GM23338 (cell line): Measurements from ENCODE around the gene IFNB1.

Experiments
- CREB1 ChIP-seq: fragments of 250-450 bp; sonication (Bioruptor Pico); IDR thresholded peaks from 2 replicates; pipeline ENCODE4 v1.5.0; 2020; ENCODE audit warnings: low read depth, mild to moderate bottlenecking, moderate library complexity
- EZH2 ChIP-seq: fragments of 200-600 bp; sonication (generic); IDR thresholded peaks from one replicate; pipeline ENCODE4 v1.8.0; 2017; ENCODE audit warnings: antibody characterized with exemption, mild to moderate bottlenecking, low read depth; ENCODE audit not compliant: unreplicated experiment
- EZH2phosphoT487 ChIP-seq: fragments of 200-600 bp; sonication (generic); IDR thresholded peaks from one replicate; pipeline ENCODE4 v1.8.1; 2018; ENCODE audit warnings: antibody characterized with exemption; ENCODE audit not compliant: unreplicated experiment
- JUNB ChIP-seq: IDR thresholded peaks from one replicate; pipeline ENCODE4 v1.6.1; 2016; ENCODE audit warnings: antibody characterized with exemption; ENCODE audit not compliant: unreplicated experiment
- NANOG ChIP-seq: IDR thresholded peaks from 2 replicates; pipeline ENCODE4 v1.6.1; 2016; ENCODE audit warnings: antibody characterized with exemption, borderline replicate concordance
- POLR2AphosphoS5 ChIP-seq: IDR thresholded peaks from 2 replicates; pipeline ENCODE4 v1.6.1; 2016; ENCODE audit warnings: antibody characterized with exemption, low read depth
- STAT1 ChIP-seq: IDR thresholded peaks from one replicate; pipeline ENCODE4 v1.6.1; 2016; ENCODE audit warnings: antibody characterized with exemption; ENCODE audit not compliant: unreplicated experiment
- ZNF114 ChIP-seq: fragments of 250-450 bp; sonication (Bioruptor Pico); IDR thresholded peaks from 2 replicates; pipeline ENCODE4 v1.5.0; 2020; ENCODE audit warnings: mild to moderate bottlenecking, moderate library complexity
- TF ChIP-seq, protein P1 (sequence below), 2 experiments: fragments of 200-600 bp in 1 of 2; sonication (generic) in 1 of 2; conservative IDR thresholded peaks; 2 replicates each; pipeline versions ENCODE4 v1.5.1 to v1.6.1; 2016 to 2017; ENCODE audit warnings: antibody characterized with exemption in 2 of 2, low read depth in 2 of 2, mild to moderate bottlenecking in 2 of 2, moderate library complexity in 1 of 2
- TF ChIP-seq, protein P2 (sequence below): IDR thresholded peaks from one replicate; pipeline ENCODE4 v1.6.1; 2018; ENCODE audit warnings: antibody characterized with exemption; ENCODE audit not compliant: unreplicated experiment

DNA sequence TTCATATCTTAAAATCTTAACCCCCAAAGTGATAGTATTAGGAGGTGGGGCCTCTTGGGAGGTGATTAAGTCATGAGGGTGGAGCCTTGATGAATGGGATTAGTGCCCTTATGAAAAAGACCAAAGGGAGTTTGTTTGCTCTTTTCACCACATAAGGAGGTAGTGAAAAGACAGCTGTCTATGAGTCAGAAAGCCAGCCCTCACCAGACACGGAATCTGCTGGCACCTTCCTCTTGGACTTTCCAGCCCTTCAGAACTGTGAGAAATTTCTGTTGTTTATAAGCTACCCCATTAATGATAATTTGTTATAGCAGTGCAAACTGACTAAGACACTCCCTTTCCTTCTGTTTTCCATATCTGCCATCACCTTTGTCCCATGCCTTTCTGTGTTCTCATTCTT, 20.8 kb downstream of the IFNB1 start:
- TF ChIP-seq, protein P1, sequence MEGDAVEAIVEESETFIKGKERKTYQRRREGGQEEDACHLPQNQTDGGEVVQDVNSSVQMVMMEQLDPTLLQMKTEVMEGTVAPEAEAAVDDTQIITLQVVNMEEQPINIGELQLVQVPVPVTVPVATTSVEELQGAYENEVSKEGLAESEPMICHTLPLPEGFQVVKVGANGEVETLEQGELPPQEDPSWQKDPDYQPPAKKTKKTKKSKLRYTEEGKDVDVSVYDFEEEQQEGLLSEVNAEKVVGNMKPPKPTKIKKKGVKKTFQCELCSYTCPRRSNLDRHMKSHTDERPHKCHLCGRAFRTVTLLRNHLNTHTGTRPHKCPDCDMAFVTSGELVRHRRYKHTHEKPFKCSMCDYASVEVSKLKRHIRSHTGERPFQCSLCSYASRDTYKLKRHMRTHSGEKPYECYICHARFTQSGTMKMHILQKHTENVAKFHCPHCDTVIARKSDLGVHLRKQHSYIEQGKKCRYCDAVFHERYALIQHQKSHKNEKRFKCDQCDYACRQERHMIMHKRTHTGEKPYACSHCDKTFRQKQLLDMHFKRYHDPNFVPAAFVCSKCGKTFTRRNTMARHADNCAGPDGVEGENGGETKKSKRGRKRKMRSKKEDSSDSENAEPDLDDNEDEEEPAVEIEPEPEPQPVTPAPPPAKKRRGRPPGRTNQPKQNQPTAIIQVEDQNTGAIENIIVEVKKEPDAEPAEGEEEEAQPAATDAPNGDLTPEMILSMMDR (conservative IDR thresholded peaks at IDR 0.05; ENCODE audit: low read depth in 2 of 2) = no peak
- no peak for TF ChIP-seq EZH2phosphoT487
- no peak for TF ChIP-seq JUNB
- no peak for TF ChIP-seq STAT1
- TF ChIP-seq EZH2 = no peak
- TF ChIP-seq ZNF114 (CRISPR knock-in tag) = no peak
- TF ChIP-seq, protein P2, sequence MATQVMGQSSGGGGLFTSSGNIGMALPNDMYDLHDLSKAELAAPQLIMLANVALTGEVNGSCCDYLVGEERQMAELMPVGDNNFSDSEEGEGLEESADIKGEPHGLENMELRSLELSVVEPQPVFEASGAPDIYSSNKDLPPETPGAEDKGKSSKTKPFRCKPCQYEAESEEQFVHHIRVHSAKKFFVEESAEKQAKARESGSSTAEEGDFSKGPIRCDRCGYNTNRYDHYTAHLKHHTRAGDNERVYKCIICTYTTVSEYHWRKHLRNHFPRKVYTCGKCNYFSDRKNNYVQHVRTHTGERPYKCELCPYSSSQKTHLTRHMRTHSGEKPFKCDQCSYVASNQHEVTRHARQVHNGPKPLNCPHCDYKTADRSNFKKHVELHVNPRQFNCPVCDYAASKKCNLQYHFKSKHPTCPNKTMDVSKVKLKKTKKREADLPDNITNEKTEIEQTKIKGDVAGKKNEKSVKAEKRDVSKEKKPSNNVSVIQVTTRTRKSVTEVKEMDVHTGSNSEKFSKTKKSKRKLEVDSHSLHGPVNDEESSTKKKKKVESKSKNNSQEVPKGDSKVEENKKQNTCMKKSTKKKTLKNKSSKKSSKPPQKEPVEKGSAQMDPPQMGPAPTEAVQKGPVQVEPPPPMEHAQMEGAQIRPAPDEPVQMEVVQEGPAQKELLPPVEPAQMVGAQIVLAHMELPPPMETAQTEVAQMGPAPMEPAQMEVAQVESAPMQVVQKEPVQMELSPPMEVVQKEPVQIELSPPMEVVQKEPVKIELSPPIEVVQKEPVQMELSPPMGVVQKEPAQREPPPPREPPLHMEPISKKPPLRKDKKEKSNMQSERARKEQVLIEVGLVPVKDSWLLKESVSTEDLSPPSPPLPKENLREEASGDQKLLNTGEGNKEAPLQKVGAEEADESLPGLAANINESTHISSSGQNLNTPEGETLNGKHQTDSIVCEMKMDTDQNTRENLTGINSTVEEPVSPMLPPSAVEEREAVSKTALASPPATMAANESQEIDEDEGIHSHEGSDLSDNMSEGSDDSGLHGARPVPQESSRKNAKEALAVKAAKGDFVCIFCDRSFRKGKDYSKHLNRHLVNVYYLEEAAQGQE = no peak
- TF ChIP-seq CREB1 (CRISPR knock-in tag) = no peak
- no peak for TF ChIP-seq POLR2AphosphoS5
- TF ChIP-seq NANOG = no peak
